ENCODE data around the gene ZFYVE1. TPM values are rescaled to one million over a fixed set of nuclear protein-coding genes. Genes with fewer than 3 reads are reported as not detected.

Gene ZFYVE1
- polyA plus RNA-seq, 2 of the 4 experiments (the other 2 are of a cell fraction) = 7.4 to 9.4 TPM

GRCh38 chr14:72970058-72970630, 56.8 kb downstream of the ZFYVE1 start:
- Histone ChIP-seq H3K27ac (no peak overlapping the region), H3K4me1 (peaks cover 1% of the 10 kb centered on the region; the same call in 1 of the 3 replicates), H3K9me3 (no peaks in the 10 kb centered on the region), H3K4me3 (no peak overlapping the region), H3K4me2 (no peak overlapping the region)
- CTCF ChIA-PET = interaction anchor here (0.6 kb wide), 1 partner anchor 97 kb away, joined by 4 read pairs; no protein-coding TSS in a partner anchor
- peak; percentile 12 to 14; a peak in 3 of 6 replicates for ATAC-seq
- TF ChIP-seq CHD4 (IDR thresholded peaks at IDR 0.05; ENCODE audit: borderline replicate concordance) = no peak
- TF ChIP-seq, protein P1, sequence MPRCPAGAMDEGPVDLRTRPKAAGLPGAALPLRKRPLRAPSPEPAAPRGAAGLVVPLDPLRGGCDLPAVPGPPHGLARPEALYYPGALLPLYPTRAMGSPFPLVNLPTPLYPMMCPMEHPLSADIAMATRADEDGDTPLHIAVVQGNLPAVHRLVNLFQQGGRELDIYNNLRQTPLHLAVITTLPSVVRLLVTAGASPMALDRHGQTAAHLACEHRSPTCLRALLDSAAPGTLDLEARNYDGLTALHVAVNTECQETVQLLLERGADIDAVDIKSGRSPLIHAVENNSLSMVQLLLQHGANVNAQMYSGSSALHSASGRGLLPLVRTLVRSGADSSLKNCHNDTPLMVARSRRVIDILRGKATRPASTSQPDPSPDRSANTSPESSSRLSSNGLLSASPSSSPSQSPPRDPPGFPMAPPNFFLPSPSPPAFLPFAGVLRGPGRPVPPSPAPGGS (IDR thresholded peaks at IDR 0.05) = no peak
- no peak for FAIRE-seq
- WGBS (ENCODE audit: missing lambda C conversion rate) = 89% methylated on average over 16 of the region's 17 CpGs
- POLR2A ChIA-PET = no interaction called here
- no peak for DNase-seq (ENCODE audit: low read depth in 1 of 2, low spot score in 1 of 2)

DNA sequence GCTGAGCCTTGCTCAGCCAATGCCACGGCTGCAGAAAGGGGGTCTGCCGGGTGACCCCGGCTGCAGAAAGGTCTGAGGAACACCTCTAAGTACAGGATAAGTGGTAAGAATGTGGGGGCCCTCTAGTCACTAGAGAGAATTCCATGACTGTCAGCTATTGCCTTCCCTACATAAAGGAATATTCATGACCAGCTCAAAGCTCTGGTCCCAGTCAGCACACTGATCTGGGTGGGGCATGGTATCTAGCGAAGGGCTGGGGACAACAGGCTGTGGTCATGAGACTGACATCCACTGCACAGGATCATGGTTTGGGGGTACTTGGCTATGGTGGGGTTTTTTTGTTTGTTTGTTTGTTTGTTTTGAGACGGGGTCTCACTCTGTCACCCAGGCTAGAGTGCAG, 58.6 kb downstream of the ZFYVE1 start:
- POLR2A ChIA-PET = no interaction called here
- no peak overlapping the region for H3K4me3 ChIP-seq
- DNase-seq (ENCODE audit: low read depth in 1 of 2, low spot score in 1 of 2) (no peak), ATAC-seq (no peak), FAIRE-seq (no peak)
- no peaks in the 10 kb centered on the region for H3K9me3 ChIP-seq
- 93% methylated on average over 5 of the region's 5 CpGs for WGBS (ENCODE audit: missing lambda C conversion rate)
- H3K27ac ChIP-seq = no peak overlapping the region
- peaks cover 3% of the 10 kb centered on the region; the same call in 1 of the 3 replicates for H3K4me1 ChIP-seq
- CTCF ChIA-PET = no interaction called here
- no peak overlapping the region for H3K4me2 ChIP-seq
- TF ChIP-seq JUNB (IDR thresholded peaks at IDR 0.05) = no peak
- no peak for TF ChIP-seq RCOR1 (IDR thresholded peaks at IDR 0.05; ENCODE audit: low read depth, low read length)
- TF ChIP-seq, protein P1 (IDR thresholded peaks at IDR 0.05) = no peak
- TF ChIP-seq EP300 (IDR thresholded peaks at IDR 0.05) = no peak
- TF ChIP-seq MYC (IDR thresholded peaks at IDR 0.05; ENCODE audit: borderline replicate concordance, low read length) = no peak
- no peak for TF ChIP-seq NPAS2 (CRISPR knock-in tag; IDR thresholded peaks at IDR 0.05; ENCODE audit: borderline replicate concordance)
- no peak for TF ChIP-seq SMC3 (IDR thresholded peaks at IDR 0.05)
- TF ChIP-seq BHLHE40 (IDR thresholded peaks at IDR 0.05; ENCODE audit: low read depth, low read length) = no peak
- TF ChIP-seq RARB (CRISPR knock-in tag; IDR thresholded peaks at IDR 0.05) = no peak
- TF ChIP-seq PBX3 (IDR thresholded peaks at IDR 0.05) = no peak
- TF ChIP-seq CHD2 (IDR thresholded peaks at IDR 0.05; ENCODE audit: low read length, partially characterized antibody) = no peak
- TF ChIP-seq ZSCAN20 (CRISPR knock-in tag; IDR thresholded peaks at IDR 0.05) = no peak
- TF ChIP-seq ESRRA (IDR thresholded peaks at IDR 0.05; ENCODE audit: borderline replicate concordance, low read length) = no peak
- no peak for TF ChIP-seq USF2 (IDR thresholded peaks at IDR 0.05)
- no peak for TF ChIP-seq HOXB13 (CRISPR knock-in tag; IDR thresholded peaks at IDR 0.05; ENCODE audit: low read depth)
- TF ChIP-seq EHF (CRISPR knock-in tag; IDR thresholded peaks at IDR 0.05) = no peak

DNA sequence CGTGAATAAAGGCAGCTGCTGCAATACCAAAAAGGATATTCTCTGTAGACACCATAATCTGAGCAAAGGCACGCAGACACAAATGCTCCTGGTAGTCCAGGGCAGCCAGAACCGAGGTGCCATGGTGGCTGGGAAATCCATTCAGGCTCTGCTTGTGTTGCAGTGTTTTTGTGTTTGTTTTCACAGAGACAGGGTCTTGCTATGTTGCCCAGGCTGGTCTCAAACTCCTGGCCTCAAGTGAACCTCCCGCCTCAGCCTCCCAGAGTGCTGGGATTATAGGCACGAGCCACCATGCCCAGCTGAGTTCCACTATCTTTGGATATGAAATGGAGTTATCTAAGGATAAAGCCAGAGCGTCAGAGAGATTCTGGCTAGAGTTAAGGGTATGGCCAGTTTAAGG, 60.9 kb downstream of the ZFYVE1 start:
- ATAC-seq (no peak), FAIRE-seq (no peak), DNase-seq (ENCODE audit: low read depth in 1 of 2, low spot score in 1 of 2) (no peak)
- TF ChIP-seq SREBF2 (IDR thresholded peaks at IDR 0.05) (no peak), HOXB5 (CRISPR knock-in tag; IDR thresholded peaks at IDR 0.05) (no peak), SMC3 (IDR thresholded peaks at IDR 0.05) (no peak), ESRRA (IDR thresholded peaks at IDR 0.05; ENCODE audit: borderline replicate concordance, low read length) (no peak), RNF2 (IDR thresholded peaks at IDR 0.05; ENCODE audit: borderline replicate concordance, low read depth) (no peak), JUNB (IDR thresholded peaks at IDR 0.05) (no peak), RCOR1 (IDR thresholded peaks at IDR 0.05; ENCODE audit: low read depth, low read length) (no peak), EHMT2 (IDR thresholded peaks at IDR 0.05; ENCODE audit: low read depth) (no peak), ZSCAN20 (CRISPR knock-in tag; IDR thresholded peaks at IDR 0.05) (no peak), FOSL2 (IDR thresholded peaks at IDR 0.05) (no peak), FOSL2 (CRISPR knock-in tag; IDR thresholded peaks at IDR 0.05) (no peak), KDM1A (IDR thresholded peaks at IDR 0.05; ENCODE audit: low read depth) (no peak), CEBPB (IDR thresholded peaks at IDR 0.05) (no peak), ZNF302 (CRISPR knock-in tag; IDR thresholded peaks at IDR 0.05) (no peak), PHF8 (IDR thresholded peaks at IDR 0.05; ENCODE audit: borderline replicate concordance, low read depth) (no peak)
- TF ChIP-seq, protein P2, sequence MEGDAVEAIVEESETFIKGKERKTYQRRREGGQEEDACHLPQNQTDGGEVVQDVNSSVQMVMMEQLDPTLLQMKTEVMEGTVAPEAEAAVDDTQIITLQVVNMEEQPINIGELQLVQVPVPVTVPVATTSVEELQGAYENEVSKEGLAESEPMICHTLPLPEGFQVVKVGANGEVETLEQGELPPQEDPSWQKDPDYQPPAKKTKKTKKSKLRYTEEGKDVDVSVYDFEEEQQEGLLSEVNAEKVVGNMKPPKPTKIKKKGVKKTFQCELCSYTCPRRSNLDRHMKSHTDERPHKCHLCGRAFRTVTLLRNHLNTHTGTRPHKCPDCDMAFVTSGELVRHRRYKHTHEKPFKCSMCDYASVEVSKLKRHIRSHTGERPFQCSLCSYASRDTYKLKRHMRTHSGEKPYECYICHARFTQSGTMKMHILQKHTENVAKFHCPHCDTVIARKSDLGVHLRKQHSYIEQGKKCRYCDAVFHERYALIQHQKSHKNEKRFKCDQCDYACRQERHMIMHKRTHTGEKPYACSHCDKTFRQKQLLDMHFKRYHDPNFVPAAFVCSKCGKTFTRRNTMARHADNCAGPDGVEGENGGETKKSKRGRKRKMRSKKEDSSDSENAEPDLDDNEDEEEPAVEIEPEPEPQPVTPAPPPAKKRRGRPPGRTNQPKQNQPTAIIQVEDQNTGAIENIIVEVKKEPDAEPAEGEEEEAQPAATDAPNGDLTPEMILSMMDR (IDR thresholded peaks at IDR 0.05) = no peak
- H3K9me3 ChIP-seq = no peaks in the 10 kb centered on the region
- no peak overlapping the region for H3K4me2 ChIP-seq
- H3K27ac ChIP-seq = no peak overlapping the region
- H3K4me1 ChIP-seq = peaks cover 14% of the 10 kb centered on the region
- no peak overlapping the region for H3K4me3 ChIP-seq
- WGBS (ENCODE audit: missing lambda C conversion rate) = 84% methylated on average over 6 of the region's 6 CpGs
- CTCF ChIA-PET = no interaction called here
- POLR2A ChIA-PET = no interaction called here

Data from A549 (cell line).